Astrocyte (in vitro differentiated cells and primary cell): ENCODE data around the gene SARDH.

ENCODE experiments used
- EZH2 ChIP-seq: IDR thresholded peaks from 2 replicates; pipeline ENCODE4 v1.6.1; 2012; ENCODE audit warnings: mild to moderate bottlenecking, low read length, inconsistent platforms; ENCODE audit not compliant: insufficient read depth
- TF ChIP-seq, protein P1 (sequence below): IDR thresholded peaks from 2 replicates; pipeline ENCODE4 v1.5.1; 2011; ENCODE audit warnings: low read depth, mild to moderate bottlenecking, inconsistent platforms, low read length, moderate library complexity; ENCODE audit not compliant: insufficient read depth

DNA sequence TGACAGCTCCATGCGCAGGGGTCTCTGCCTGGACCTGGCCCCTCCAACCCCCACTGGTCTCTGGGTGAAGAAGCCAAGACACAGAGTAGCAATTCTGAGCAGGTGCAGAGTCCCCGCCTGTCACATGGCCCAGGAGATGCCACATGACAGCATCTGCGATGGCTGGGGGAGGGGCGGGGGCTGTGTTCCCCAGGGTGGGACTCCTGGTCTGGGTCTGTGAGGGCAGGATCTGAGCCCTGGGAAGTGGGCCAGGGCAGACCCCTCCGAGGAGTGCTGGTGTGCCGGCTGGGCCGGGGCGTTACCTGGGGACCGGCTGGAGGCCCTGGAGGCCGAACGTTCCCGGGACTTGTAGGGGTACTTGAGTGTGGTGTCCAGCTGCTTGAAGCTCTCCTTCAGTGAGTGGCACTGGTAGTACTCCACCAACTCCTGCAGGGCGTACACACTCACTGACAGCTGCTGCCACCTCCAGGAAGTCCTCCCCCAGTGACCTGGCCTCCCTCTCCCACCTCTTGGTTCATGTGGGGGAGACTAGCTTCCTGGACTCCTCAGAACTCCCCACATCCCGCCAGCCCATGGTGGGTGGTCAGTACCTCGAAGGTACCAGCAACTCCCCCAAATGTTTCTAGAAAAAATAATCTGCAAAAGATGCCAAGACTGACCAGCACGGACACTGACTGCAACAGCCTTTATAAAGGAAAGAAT, 32.1 kb upstream of the SARDH start:
- TF ChIP-seq EZH2: no peak
- TF ChIP-seq, protein P1, sequence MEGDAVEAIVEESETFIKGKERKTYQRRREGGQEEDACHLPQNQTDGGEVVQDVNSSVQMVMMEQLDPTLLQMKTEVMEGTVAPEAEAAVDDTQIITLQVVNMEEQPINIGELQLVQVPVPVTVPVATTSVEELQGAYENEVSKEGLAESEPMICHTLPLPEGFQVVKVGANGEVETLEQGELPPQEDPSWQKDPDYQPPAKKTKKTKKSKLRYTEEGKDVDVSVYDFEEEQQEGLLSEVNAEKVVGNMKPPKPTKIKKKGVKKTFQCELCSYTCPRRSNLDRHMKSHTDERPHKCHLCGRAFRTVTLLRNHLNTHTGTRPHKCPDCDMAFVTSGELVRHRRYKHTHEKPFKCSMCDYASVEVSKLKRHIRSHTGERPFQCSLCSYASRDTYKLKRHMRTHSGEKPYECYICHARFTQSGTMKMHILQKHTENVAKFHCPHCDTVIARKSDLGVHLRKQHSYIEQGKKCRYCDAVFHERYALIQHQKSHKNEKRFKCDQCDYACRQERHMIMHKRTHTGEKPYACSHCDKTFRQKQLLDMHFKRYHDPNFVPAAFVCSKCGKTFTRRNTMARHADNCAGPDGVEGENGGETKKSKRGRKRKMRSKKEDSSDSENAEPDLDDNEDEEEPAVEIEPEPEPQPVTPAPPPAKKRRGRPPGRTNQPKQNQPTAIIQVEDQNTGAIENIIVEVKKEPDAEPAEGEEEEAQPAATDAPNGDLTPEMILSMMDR: no peak
